ENCODE data around the gene SLC38A11.

DNA sequence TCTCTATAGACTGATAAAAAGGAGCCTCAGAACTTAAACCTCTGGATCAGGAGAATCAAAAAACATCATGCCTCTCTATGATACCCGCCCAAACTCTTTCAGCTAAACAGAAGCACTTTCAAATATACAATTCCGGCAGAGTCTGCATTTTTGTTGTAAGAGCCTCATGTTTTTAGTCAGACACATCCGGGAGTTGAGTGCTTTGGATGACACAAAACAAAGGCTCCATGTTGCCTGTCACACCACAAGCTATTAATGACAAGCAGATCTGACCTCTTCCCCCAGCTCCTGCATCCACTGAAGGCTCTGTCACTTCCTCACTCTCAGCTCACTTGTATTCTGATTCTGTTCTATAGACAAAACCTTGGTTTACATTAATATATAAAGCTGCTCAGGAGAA lies 33.2 kb downstream of the SLC38A11 start:
- TF ChIP-seq, protein P1, sequence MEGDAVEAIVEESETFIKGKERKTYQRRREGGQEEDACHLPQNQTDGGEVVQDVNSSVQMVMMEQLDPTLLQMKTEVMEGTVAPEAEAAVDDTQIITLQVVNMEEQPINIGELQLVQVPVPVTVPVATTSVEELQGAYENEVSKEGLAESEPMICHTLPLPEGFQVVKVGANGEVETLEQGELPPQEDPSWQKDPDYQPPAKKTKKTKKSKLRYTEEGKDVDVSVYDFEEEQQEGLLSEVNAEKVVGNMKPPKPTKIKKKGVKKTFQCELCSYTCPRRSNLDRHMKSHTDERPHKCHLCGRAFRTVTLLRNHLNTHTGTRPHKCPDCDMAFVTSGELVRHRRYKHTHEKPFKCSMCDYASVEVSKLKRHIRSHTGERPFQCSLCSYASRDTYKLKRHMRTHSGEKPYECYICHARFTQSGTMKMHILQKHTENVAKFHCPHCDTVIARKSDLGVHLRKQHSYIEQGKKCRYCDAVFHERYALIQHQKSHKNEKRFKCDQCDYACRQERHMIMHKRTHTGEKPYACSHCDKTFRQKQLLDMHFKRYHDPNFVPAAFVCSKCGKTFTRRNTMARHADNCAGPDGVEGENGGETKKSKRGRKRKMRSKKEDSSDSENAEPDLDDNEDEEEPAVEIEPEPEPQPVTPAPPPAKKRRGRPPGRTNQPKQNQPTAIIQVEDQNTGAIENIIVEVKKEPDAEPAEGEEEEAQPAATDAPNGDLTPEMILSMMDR (optimal IDR thresholded peaks at IDR 0.05 in 1 of 3, IDR thresholded peaks at IDR 0.05 in 1 of 3, conservative IDR thresholded peaks at IDR 0.05 in 1 of 3; ENCODE audit: extremely low read depth in 1 of 3, insufficient read depth in 2 of 3, low read length in 3 of 3), result no peak
- no peak for TF ChIP-seq EZH2 (IDR thresholded peaks at IDR 0.05; ENCODE audit: low read length)

Measured in keratinocyte (primary cell).